GM19452 (cell line): Measurements from ENCODE around the gene FANK1.
"Not testable (repeated sequence)": the region's sequence is repeated elsewhere in the genome, so short reads cannot be mapped to it uniquely, and the experiment has no call there.

ENCODE experiments used
- ATAC-seq: cut with Tn5 transposase; IDR thresholded peaks from one replicate; pipeline ENCODE4 v1.9.1; 2021; ENCODE audit not compliant: unreplicated experiment

FANK1 gene

GRCh38 chr10:125889441-125889840, 6.9 kb upstream of the FANK1 start:
- not testable (repeated sequence) for ATAC-seq

- not testable (repeated sequence) for ATAC-seq
These were observed 4.0 kb upstream of the FANK1 start for GRCh38 chr10:125892402-125892801.

GRCh38 chr10:125894176-125894575, 2.2 kb upstream of the FANK1 start:
- ATAC-seq: not testable (repeated sequence)

GRCh38 chr10:125895130-125896087, 955 bp upstream of the FANK1 start:
- ATAC-seq: peak; percentile 61

- ATAC-seq: not testable (repeated sequence)
These were observed 953 bp downstream of the FANK1 start for GRCh38 chr10:125897317-125897716.

- not testable (repeated sequence) for ATAC-seq
These were observed 4.6 kb downstream of the FANK1 start for GRCh38 chr10:125900963-125901362.

- not testable (repeated sequence) for ATAC-seq
These were observed 6.8 kb downstream of the FANK1 start for GRCh38 chr10:125903135-125903640.

- not testable (repeated sequence) for ATAC-seq
These were observed 9.0 kb downstream of the FANK1 start for GRCh38 chr10:125905069-125905994.

GRCh38 chr10:125907598-125907997, 11.2 kb downstream of the FANK1 start:
- ATAC-seq: not testable (repeated sequence)

- ATAC-seq: not testable (repeated sequence)
These were observed 12.4 kb downstream of the FANK1 start for GRCh38 chr10:125908813-125909212.

- ATAC-seq: not testable (repeated sequence)
These were observed 13.1 kb downstream of the FANK1 start for GRCh38 chr10:125909491-125909890.

- ATAC-seq: no peak
These were observed 14.8 kb downstream of the FANK1 start for GRCh38 chr10:125911145-125911544.

GRCh38 chr10:125911990-125912389, 15.6 kb downstream of the FANK1 start:
- no peak for ATAC-seq

- not testable (repeated sequence) for ATAC-seq
These were observed 16.9 kb downstream of the FANK1 start for GRCh38 chr10:125913277-125913676.

GRCh38 chr10:125916977-125917376, 20.6 kb downstream of the FANK1 start:
- no peak for ATAC-seq

GRCh38 chr10:125917704-125918361, 21.5 kb downstream of the FANK1 start:
- ATAC-seq: not testable (repeated sequence)

GRCh38 chr10:125921643-125922306, 25.4 kb downstream of the FANK1 start:
- ATAC-seq: not testable (repeated sequence)

- no peak for ATAC-seq
These were observed 29.0 kb downstream of the FANK1 start for GRCh38 chr10:125925262-125925834.

GRCh38 chr10:125926247-125926646, 29.9 kb downstream of the FANK1 start:
- ATAC-seq: no peak

GRCh38 chr10:125927265-125927664, 30.9 kb downstream of the FANK1 start:
- not testable (repeated sequence) for ATAC-seq
